ENCODE data around the gene RAPGEF2. TPM values are rescaled to one million over a fixed set of nuclear protein-coding genes. Genes with fewer than 3 reads are reported as not detected.

Gene RAPGEF2
- total RNA-seq, 1 experiment from 2014 or later, result 37.1 TPM

DNA sequence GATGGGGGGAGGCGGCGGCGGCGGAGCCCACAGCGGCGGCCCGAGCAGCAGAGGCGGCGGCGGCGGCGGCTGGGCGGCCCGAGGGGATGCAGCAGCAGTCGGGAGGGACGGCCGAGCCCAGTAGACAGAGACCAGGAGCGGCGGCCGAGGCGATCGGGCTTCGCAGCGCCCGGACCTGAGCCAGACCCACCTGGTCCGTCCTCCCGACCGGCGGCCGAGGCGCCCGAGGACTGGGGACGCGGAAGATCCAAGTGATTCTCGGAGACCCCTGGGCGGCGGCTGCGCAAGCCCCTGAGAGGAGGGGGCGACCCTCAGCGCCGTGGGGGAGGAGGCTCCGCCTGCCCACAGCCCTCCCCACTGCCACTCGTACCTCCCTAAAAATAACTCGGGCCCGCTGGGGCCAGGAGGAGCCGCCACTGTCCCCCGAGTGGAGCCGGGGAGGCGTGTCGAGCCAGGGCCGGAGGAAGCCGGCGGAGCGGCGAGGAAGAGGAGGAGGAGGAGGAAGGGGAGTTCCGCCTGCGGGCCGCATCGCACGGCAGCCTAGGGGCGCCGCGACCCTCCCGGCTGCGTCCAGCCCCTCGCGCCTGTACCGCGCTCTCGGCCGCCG lies 608 bp downstream of the RAPGEF2 start:
- Histone ChIP-seq H3K18ac (ENCODE audit: insufficient read length, low read depth, low read length) (peak overlapping the region; percentile 93), H3K9ac (ENCODE audit: extremely low read depth, insufficient read length, low read length) (peak overlapping the region; percentile 81), H4K20me1 (ENCODE audit: control insufficient read depth, insufficient read depth, insufficient read length) (no peaks in the 10 kb centered on the region), H2BK20ac (ENCODE audit: low read depth, low read length, poor library complexity, severe bottlenecking) (no peak overlapping the region), H4K91ac (ENCODE audit: insufficient read length, low read depth, low read length) (no peak overlapping the region), H3K23me2 (ENCODE audit: insufficient read length, low read depth, low read length, poor library complexity, severe bottlenecking) (peaks cover 15% of the 10 kb centered on the region), H2BK5ac (ENCODE audit: insufficient read length, low read length) (no peak overlapping the region), H3K79me1 (ENCODE audit: insufficient read depth, low read depth, low read length, poor library complexity, severe bottlenecking) (peaks cover 5% of the 10 kb centered on the region), H3K4me2 (ENCODE audit: insufficient read depth, insufficient read length, low read length) (peak overlapping the region; percentile 91), H4K8ac (replicated peaks; ENCODE audit: insufficient read length, low read depth, low read length) (no peak overlapping the region), H4K5ac (ENCODE audit: insufficient read length, low read depth, low read length) (no peak overlapping the region), H3K9me3 (ENCODE audit: control insufficient read depth, low read depth, low read length) (no peaks in the 10 kb centered on the region), H3K27me3 (ENCODE audit: insufficient read depth, low read length) (no peaks in the 10 kb centered on the region), H3K27ac (ENCODE audit: insufficient read length, low read depth, low read length) (no peak overlapping the region), H3K56ac (ENCODE audit: insufficient read length, low read depth, low read length) (no peak overlapping the region), H2AK5ac (ENCODE audit: insufficient read length, low read length) (no peak overlapping the region), H3K79me2 (ENCODE audit: insufficient read depth, low read length) (peaks cover 14% of the 10 kb centered on the region; the same call in 1 of the 2 replicates), H3K14ac (ENCODE audit: insufficient read depth, low read length) (peak overlapping the region; percentile 66), H3T11ph (ENCODE audit: low read length) (no peak overlapping the region), H2BK12ac (ENCODE audit: insufficient read length, low read depth, low read length) (no peak overlapping the region), H2BK15ac (ENCODE audit: low read depth, low read length) (no peak overlapping the region), H3K23ac (ENCODE audit: insufficient read length, low read depth, low read length) (no peak overlapping the region), H3K4ac (ENCODE audit: low read depth, low read length) (no peak overlapping the region), H2AFZ (ENCODE audit: low read length) (no peak overlapping the region), H3K4me1 (ENCODE audit: insufficient read depth, low read length) (peaks cover 8% of the 10 kb centered on the region; the same call in 1 of the 2 replicates), H2BK120ac (ENCODE audit: low read depth, low read length, poor library complexity, severe bottlenecking) (no peak overlapping the region)
- Mint-ChIP-seq H3K36me3 (ENCODE audit: insufficient read depth in 1 of 3, low read depth in 3 of 3) (peaks cover 0 to 4% (median 0%) of the 10 kb centered on the region in 3 experiments; a peak in 1 of 7 replicates), H3K9me3 (no peaks in the 10 kb centered on the region; a peak in 2 of 5 replicates), H3K4me1 (peaks cover 32 to 39% of the 10 kb centered on the region in 2 experiments), H3K27me3 (ENCODE audit: low read depth) (peaks cover 16% of the 10 kb centered on the region), H3K4me3 (peak overlapping the region; percentile 66 to 75), H3K27ac (no peak overlapping the region)
- TF ChIP-seq, protein P1, sequence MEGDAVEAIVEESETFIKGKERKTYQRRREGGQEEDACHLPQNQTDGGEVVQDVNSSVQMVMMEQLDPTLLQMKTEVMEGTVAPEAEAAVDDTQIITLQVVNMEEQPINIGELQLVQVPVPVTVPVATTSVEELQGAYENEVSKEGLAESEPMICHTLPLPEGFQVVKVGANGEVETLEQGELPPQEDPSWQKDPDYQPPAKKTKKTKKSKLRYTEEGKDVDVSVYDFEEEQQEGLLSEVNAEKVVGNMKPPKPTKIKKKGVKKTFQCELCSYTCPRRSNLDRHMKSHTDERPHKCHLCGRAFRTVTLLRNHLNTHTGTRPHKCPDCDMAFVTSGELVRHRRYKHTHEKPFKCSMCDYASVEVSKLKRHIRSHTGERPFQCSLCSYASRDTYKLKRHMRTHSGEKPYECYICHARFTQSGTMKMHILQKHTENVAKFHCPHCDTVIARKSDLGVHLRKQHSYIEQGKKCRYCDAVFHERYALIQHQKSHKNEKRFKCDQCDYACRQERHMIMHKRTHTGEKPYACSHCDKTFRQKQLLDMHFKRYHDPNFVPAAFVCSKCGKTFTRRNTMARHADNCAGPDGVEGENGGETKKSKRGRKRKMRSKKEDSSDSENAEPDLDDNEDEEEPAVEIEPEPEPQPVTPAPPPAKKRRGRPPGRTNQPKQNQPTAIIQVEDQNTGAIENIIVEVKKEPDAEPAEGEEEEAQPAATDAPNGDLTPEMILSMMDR (conservative IDR thresholded peaks at IDR 0.05), result no peak
- peak; percentile 46 for DNase-seq
- WGBS (ENCODE audit: extremely low coverage, insufficient read length, low lambda C conversion rate), result no CpG with 5 or more reads among the region's 72 CpGs
